ENCODE results near the gene CACNG1. TPM values are rescaled to one million over a fixed set of nuclear protein-coding genes. Genes with fewer than 3 reads are reported as not detected.
"Not testable (repeated sequence)": the region's sequence is repeated elsewhere in the genome, so short reads cannot be mapped to it uniquely, and the experiment has no call there.

Gene CACNG1
- total RNA-seq, 1 experiment from 2014 or later: not detected

DNA sequence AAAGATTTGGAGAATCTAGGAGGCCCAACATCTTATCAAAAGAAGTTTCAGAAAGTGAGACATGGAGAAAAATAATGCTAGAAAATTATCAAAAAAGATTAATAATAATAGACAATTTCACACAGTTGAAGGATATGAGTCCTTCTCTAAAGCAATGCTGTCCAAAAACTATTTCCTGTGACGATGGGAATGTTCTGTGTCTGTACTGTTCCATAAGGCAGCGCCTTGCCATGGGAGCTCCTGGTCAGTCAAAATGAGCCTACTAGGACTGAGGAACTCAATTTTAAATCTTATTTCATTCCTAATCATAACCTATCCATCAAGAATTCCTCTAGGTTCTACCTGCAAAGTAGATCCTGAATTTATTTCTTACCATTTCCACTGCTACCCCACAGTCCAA is 49.0 kb downstream of the CACNG1 start:
- peaks cover 49% of the 10 kb centered on the region for H3K36me3 Mint-ChIP-seq (ENCODE audit: insufficient read depth, unreplicated experiment)
- CTCF ChIA-PET: no interaction called here
- no peaks in the 10 kb centered on the region for H3K9me3 Mint-ChIP-seq (ENCODE audit: unreplicated experiment)
- H3K27me3 Mint-ChIP-seq (ENCODE audit: insufficient read depth, unreplicated experiment): no peaks in the 10 kb centered on the region
- peaks cover 12% of the 10 kb centered on the region for H3K4me1 Mint-ChIP-seq (ENCODE audit: insufficient read depth, unreplicated experiment)
- no peak overlapping the region for H3K4me3 Mint-ChIP-seq (ENCODE audit: unreplicated experiment)
- TF ChIP-seq, protein P1, sequence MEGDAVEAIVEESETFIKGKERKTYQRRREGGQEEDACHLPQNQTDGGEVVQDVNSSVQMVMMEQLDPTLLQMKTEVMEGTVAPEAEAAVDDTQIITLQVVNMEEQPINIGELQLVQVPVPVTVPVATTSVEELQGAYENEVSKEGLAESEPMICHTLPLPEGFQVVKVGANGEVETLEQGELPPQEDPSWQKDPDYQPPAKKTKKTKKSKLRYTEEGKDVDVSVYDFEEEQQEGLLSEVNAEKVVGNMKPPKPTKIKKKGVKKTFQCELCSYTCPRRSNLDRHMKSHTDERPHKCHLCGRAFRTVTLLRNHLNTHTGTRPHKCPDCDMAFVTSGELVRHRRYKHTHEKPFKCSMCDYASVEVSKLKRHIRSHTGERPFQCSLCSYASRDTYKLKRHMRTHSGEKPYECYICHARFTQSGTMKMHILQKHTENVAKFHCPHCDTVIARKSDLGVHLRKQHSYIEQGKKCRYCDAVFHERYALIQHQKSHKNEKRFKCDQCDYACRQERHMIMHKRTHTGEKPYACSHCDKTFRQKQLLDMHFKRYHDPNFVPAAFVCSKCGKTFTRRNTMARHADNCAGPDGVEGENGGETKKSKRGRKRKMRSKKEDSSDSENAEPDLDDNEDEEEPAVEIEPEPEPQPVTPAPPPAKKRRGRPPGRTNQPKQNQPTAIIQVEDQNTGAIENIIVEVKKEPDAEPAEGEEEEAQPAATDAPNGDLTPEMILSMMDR (IDR thresholded peaks at IDR 0.05; ENCODE audit: unreplicated experiment): no peak
- H3K27ac Mint-ChIP-seq (ENCODE audit: low read depth, unreplicated experiment): no peak overlapping the region
- no TSS peak for BruUV-seq (replicated peaks)
- POLR2A ChIA-PET: interaction anchor here (0.7 to 0.9 kb wide), 2 partner anchors 11 to 239 kb away, joined by 3 to 4 read pairs; no protein-coding TSS in a partner anchor
- intact Hi-C loops (cut with micrococcal nuclease): no loop called here
- DNase-seq (ENCODE audit: unreplicated experiment): no peak

DNA sequence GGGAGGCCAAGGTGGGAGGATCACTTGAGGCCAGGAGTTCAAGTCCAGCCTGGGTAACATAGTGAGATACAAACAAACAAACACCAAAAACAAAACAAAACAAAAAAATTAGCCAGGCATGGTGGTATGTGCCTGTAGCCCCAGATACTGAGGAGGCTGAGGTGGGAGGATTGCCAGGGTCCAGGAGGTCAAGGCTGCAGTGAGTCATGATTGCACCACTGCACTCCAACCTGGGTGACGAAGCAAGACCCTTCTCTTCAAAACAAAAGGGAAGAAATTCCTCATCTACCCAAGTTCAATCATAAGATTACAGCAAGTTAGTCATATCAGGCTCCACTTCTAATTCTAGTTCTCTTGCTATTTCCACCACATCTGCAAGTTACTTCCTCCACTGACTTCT is 50.9 kb downstream of the CACNG1 start:
- peak; percentile 49 for DNase-seq (ENCODE audit: unreplicated experiment)
- H3K4me3 Mint-ChIP-seq (ENCODE audit: unreplicated experiment); H3K9me3 Mint-ChIP-seq (ENCODE audit: unreplicated experiment); H3K27ac Mint-ChIP-seq (ENCODE audit: low read depth, unreplicated experiment); BruUV-seq (replicated peaks); intact Hi-C loops (cut with micrococcal nuclease); CTCF ChIA-PET; POLR2A ChIA-PET; H3K27me3 Mint-ChIP-seq (ENCODE audit: insufficient read depth, unreplicated experiment): not testable (repeated sequence)
- H3K4me1 Mint-ChIP-seq (ENCODE audit: insufficient read depth, unreplicated experiment): peaks cover 12% of the 10 kb centered on the region
- peaks cover 50% of the 10 kb centered on the region for H3K36me3 Mint-ChIP-seq (ENCODE audit: insufficient read depth, unreplicated experiment)

DNA sequence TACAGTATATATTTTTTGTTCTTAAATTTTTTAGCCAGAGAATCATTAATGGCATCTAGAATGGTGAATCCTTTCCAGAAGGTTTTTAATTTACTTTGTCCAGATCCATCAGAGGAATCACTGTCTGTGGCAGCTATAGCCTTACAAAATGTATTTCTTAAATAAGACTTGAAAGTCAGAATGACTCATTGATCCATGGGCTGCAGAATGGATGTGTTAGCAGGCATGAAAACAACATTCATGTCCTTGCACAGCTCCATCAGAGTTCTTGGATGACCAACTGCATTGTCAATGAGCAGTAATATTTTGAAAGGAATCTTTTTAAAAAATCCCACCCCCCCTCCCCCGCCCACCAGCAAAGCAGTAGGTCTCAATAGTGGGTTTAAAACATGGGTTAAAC is 51.4 kb downstream of the CACNG1 start:
- TF ChIP-seq, protein P1 (IDR thresholded peaks at IDR 0.05; ENCODE audit: unreplicated experiment): no peak
- POLR2A ChIA-PET: interaction anchor here (0.6 to 0.8 kb wide), 2 partner anchors 17 to 22 kb away, joined by 3 to 4 read pairs; no protein-coding TSS in a partner anchor
- Mint-ChIP-seq H3K36me3 (ENCODE audit: insufficient read depth, unreplicated experiment) (peaks cover 51% of the 10 kb centered on the region), H3K27me3 (ENCODE audit: insufficient read depth, unreplicated experiment) (no peaks in the 10 kb centered on the region), H3K9me3 (ENCODE audit: unreplicated experiment) (no peaks in the 10 kb centered on the region), H3K4me3 (ENCODE audit: unreplicated experiment) (no peak overlapping the region), H3K4me1 (ENCODE audit: insufficient read depth, unreplicated experiment) (peaks cover 12% of the 10 kb centered on the region), H3K27ac (ENCODE audit: low read depth, unreplicated experiment) (no peak overlapping the region)
- no TSS peak for BruUV-seq (replicated peaks)
- intact Hi-C loops (cut with micrococcal nuclease): no loop called here
- CTCF ChIA-PET: no interaction called here
- peak; percentile 33 for DNase-seq (ENCODE audit: unreplicated experiment)

DNA sequence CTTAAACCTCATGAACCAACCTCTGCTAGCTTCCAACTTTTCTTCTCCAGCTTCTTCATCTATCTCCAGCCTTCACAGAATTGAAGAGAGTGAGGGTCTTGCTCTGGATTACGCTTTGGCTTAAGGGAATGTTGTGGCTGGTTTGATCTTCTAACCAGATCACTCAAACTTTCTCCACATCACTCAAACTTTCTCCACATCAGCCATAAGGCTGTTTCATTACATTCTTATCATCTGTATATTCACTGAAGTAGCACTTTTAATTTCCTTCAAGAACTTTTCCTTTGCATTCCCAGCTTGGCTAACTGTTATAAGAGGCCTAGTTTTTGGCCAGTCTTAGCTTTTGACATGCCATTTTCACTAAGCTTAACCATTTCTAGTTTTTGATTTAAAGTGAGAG is 52.3 kb downstream of the CACNG1 start:
- no peak for DNase-seq (ENCODE audit: unreplicated experiment)
- H3K36me3 Mint-ChIP-seq (ENCODE audit: insufficient read depth, unreplicated experiment): peaks cover 50% of the 10 kb centered on the region
- no peak overlapping the region for H3K4me3 Mint-ChIP-seq (ENCODE audit: unreplicated experiment)
- no TSS peak for BruUV-seq (replicated peaks)
- ChIA-PET POLR2A (interaction anchor here (0.8 to 1.2 kb wide), 2 partner anchors 9 to 16 kb away, joined by 3 to 4 read pairs; no protein-coding TSS in a partner anchor), CTCF (interaction anchor here (0.6 kb wide), 1 partner anchor 383 kb away, joined by 3 read pairs; no protein-coding TSS in a partner anchor)
- intact Hi-C loops (cut with micrococcal nuclease): no loop called here
- H3K27me3 Mint-ChIP-seq (ENCODE audit: insufficient read depth, unreplicated experiment): no peaks in the 10 kb centered on the region
- no peaks in the 10 kb centered on the region for H3K9me3 Mint-ChIP-seq (ENCODE audit: unreplicated experiment)
- TF ChIP-seq, protein P1 (IDR thresholded peaks at IDR 0.05; ENCODE audit: unreplicated experiment): no peak
- H3K27ac Mint-ChIP-seq (ENCODE audit: low read depth, unreplicated experiment): no peak overlapping the region
- peaks cover 12% of the 10 kb centered on the region for H3K4me1 Mint-ChIP-seq (ENCODE audit: insufficient read depth, unreplicated experiment)

DNA sequence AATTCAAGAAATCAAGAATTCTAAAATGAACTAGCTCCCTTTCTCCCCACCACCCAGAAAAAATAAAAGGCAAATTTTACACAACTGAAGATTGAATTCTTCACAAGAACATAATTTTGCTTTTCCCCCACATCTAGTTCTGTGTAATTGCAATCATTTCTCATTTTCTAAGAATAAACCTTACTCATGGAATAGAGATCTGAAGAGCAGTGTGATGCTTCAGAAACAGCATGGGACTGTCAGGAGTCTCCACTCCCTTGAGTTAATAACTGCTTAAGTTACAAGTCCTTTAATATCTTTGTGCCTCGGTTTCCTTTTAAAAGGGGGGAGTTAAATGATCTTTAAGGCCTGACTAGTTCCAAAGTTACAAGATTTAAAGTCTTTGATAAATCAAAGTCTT is 53.7 kb downstream of the CACNG1 start:
- Mint-ChIP-seq H3K4me3 (ENCODE audit: unreplicated experiment) (no peak overlapping the region), H3K4me1 (ENCODE audit: insufficient read depth, unreplicated experiment) (peaks cover 16% of the 10 kb centered on the region), H3K9me3 (ENCODE audit: unreplicated experiment) (no peaks in the 10 kb centered on the region), H3K27me3 (ENCODE audit: insufficient read depth, unreplicated experiment) (no peaks in the 10 kb centered on the region), H3K27ac (ENCODE audit: low read depth, unreplicated experiment) (no peak overlapping the region), H3K36me3 (ENCODE audit: insufficient read depth, unreplicated experiment) (peaks cover 47% of the 10 kb centered on the region)
- BruUV-seq (replicated peaks): no TSS peak
- DNase-seq (ENCODE audit: unreplicated experiment): no peak
- CTCF ChIA-PET: no interaction called here
- intact Hi-C loops (cut with micrococcal nuclease): no loop called here
- TF ChIP-seq, protein P1 (IDR thresholded peaks at IDR 0.05; ENCODE audit: unreplicated experiment): no peak
- POLR2A ChIA-PET: interaction anchor here (0.6 kb wide), 1 partner anchor 20 kb away, joined by 3 read pairs; no protein-coding TSS in a partner anchor

DNA sequence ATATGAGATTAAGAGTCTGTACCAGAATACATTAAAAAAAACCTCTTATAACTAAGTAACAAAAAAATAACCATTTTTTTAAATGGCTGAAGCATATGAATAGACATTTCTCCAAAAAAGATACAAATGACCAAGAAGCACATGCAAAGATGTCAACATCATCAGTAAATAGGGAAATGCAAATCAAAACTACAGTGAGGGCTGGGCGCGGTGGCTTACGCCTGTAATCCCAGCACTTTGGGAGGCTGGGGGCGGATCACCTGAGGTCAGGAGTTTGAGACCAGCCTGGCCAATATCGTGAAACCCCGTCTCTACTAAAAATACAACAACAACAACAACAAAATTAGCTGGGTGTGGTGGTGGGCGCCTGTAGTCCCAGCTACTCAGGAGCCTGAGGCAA is 60.3 kb downstream of the CACNG1 start:
- H3K4me1 Mint-ChIP-seq (ENCODE audit: insufficient read depth, unreplicated experiment); H3K27ac Mint-ChIP-seq (ENCODE audit: low read depth, unreplicated experiment); H3K27me3 Mint-ChIP-seq (ENCODE audit: insufficient read depth, unreplicated experiment); H3K4me3 Mint-ChIP-seq (ENCODE audit: unreplicated experiment); POLR2A ChIA-PET; DNase-seq (ENCODE audit: unreplicated experiment); intact Hi-C loops (cut with micrococcal nuclease); BruUV-seq (replicated peaks); CTCF ChIA-PET; H3K9me3 Mint-ChIP-seq (ENCODE audit: unreplicated experiment): not testable (repeated sequence)
- peaks cover 63% of the 10 kb centered on the region for H3K36me3 Mint-ChIP-seq (ENCODE audit: insufficient read depth, unreplicated experiment)

All from MCF 10A (cell line).